ENCODE results near the gene BCL7A. TPM values are rescaled to one million over a fixed set of nuclear protein-coding genes. Genes with fewer than 3 reads are reported as not detected.
A peak's percentile ranks its signal among the peaks of the same experiment; 100 is the strongest.

The BCL7A gene
- total and polyA plus RNA-seq, 9 of the 15 experiments (the other 6 are each of a cell fraction or from before 2014, with no cell fraction given) = 0.25 to 21.9 (median 14.9) TPM

- TF ChIP-seq HMG20B (CRISPR knock-in tag; IDR thresholded peaks at IDR 0.05) = no peak
- TF ChIP-seq ZNF584 (CRISPR knock-in tag; IDR thresholded peaks at IDR 0.05; ENCODE audit: low read depth) = peak; percentile 77; the same call in 1 of the 2 replicates
- peak; percentile 97 for TF ChIP-seq HDAC8 (tag; IDR thresholded peaks at IDR 0.05)
- TF ChIP-seq, protein P1, sequence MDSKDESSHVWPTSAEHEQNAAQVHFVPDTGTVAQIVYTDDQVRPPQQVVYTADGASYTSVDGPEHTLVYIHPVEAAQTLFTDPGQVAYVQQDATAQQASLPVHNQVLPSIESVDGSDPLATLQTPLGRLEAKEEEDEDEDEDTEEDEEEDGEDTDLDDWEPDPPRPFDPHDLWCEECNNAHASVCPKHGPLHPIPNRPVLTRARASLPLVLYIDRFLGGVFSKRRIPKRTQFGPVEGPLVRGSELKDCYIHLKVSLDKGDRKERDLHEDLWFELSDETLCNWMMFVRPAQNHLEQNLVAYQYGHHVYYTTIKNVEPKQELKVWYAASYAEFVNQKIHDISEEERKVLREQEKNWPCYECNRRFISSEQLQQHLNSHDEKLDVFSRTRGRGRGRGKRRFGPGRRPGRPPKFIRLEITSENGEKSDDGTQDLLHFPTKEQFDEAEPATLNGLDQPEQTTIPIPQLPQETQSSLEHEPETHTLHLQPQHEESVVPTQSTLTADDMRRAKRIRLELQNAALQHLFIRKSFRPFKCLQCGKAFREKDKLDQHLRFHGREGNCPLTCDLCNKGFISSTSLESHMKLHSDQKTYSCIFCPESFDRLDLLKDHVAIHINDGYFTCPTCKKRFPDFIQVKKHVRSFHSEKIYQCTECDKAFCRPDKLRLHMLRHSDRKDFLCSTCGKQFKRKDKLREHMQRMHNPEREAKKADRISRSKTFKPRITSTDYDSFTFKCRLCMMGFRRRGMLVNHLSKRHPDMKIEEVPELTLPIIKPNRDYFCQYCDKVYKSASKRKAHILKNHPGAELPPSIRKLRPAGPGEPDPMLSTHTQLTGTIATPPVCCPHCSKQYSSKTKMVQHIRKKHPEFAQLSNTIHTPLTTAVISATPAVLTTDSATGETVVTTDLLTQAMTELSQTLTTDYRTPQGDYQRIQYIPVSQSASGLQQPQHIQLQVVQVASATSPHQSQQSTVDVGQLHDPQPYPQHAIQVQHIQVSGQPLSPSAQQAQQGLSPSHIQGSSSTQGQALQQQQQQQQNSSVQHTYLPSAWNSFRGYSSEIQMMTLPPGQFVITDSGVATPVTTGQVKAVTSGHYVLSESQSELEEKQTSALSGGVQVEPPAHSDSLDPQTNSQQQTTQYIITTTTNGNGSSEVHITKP (IDR thresholded peaks at IDR 0.05; ENCODE audit: partially characterized antibody) = no peak
- TF ChIP-seq ZNF76 (CRISPR knock-in tag; IDR thresholded peaks at IDR 0.05; ENCODE audit: borderline replicate concordance) = peak; percentile 84
- TF ChIP-seq MTA3 (IDR thresholded peaks at IDR 0.05; ENCODE audit: borderline replicate concordance) = peak; percentile 66
- peak; percentile 77; the same call in 1 of the 2 replicates for TF ChIP-seq ZNF175 (CRISPR knock-in tag; IDR thresholded peaks at IDR 0.05; ENCODE audit: low read depth)
- TF ChIP-seq ARNT (IDR thresholded peaks at IDR 0.05) = 0 out of 4 replicates have a peak, but pooled peaks of 1 of the 2 experiments have one; percentile 18
- peak; percentile 79; the same call in 1 of the 2 replicates for TF ChIP-seq KAT7 (CRISPR knock-in tag; IDR thresholded peaks at IDR 0.05; ENCODE audit: borderline replicate concordance)
- peak; percentile 93 for TF ChIP-seq SP1 (CRISPR knock-in tag; IDR thresholded peaks at IDR 0.05)
- peak; percentile 58 for TF ChIP-seq TAF1 (IDR thresholded peaks at IDR 0.05; ENCODE audit: control insufficient read depth, extremely low read depth, insufficient read depth, low read length, severe bottlenecking)
- peak; percentile 41; the same call in 1 of the 2 replicates for TF ChIP-seq ILK (tag; IDR thresholded peaks at IDR 0.05; ENCODE audit: borderline replicate concordance, low read depth)
- TF ChIP-seq, protein P2, sequence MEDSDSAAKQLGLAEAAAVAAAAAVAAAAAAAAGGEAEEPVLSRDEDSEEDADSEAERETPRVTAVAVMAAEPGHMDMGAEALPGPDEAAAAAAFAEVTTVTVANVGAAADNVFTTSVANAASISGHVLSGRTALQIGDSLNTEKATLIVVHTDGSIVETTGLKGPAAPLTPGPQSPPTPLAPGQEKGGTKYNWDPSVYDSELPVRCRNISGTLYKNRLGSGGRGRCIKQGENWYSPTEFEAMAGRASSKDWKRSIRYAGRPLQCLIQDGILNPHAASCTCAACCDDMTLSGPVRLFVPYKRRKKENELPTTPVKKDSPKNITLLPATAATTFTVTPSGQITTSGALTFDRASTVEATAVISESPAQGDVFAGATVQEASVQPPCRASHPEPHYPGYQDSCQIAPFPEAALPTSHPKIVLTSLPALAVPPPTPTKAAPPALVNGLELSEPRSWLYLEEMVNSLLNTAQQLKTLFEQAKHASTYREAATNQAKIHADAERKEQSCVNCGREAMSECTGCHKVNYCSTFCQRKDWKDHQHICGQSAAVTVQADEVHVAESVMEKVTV (CRISPR knock-in tag; IDR thresholded peaks at IDR 0.05) = 0 out of 2 replicates have a peak, but pooled peaks have one; percentile 4
- TF ChIP-seq NR1H2 (CRISPR knock-in tag; IDR thresholded peaks at IDR 0.05) = no peak
- peak in 1 of 2 experiments; percentile 67; a peak in 2 of 4 replicates for TF ChIP-seq HDAC1 (IDR thresholded peaks at IDR 0.05)
- TF ChIP-seq, protein P3, sequence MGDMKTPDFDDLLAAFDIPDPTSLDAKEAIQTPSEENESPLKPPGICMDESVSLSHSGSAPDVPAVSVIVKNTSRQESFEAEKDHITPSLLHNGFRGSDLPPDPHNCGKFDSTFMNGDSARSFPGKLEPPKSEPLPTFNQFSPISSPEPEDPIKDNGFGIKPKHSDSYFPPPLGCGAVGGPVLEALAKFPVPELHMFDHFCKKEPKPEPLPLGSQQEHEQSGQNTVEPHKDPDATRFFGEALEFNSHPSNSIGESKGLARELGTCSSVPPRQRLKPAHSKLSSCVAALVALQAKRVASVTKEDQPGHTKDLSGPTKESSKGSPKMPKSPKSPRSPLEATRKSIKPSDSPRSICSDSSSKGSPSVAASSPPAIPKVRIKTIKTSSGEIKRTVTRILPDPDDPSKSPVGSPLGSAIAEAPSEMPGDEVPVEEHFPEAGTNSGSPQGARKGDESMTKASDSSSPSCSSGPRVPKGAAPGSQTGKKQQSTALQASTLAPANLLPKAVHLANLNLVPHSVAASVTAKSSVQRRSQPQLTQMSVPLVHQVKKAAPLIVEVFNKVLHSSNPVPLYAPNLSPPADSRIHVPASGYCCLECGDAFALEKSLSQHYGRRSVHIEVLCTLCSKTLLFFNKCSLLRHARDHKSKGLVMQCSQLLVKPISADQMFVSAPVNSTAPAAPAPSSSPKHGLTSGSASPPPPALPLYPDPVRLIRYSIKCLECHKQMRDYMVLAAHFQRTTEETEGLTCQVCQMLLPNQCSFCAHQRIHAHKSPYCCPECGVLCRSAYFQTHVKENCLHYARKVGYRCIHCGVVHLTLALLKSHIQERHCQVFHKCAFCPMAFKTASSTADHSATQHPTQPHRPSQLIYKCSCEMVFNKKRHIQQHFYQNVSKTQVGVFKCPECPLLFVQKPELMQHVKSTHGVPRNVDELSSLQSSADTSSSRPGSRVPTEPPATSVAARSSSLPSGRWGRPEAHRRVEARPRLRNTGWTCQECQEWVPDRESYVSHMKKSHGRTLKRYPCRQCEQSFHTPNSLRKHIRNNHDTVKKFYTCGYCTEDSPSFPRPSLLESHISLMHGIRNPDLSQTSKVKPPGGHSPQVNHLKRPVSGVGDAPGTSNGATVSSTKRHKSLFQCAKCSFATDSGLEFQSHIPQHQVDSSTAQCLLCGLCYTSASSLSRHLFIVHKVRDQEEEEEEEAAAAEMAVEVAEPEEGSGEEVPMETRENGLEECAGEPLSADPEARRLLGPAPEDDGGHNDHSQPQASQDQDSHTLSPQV (IDR thresholded peaks at IDR 0.05) = peak; percentile 100
- TF ChIP-seq ZNF57 (CRISPR knock-in tag; IDR thresholded peaks at IDR 0.05) = no peak
Measured at GRCh38 chr12:122064025-122064777, 42.5 kb downstream of the BCL7A start (continued).
